Gastroesophageal sphincter (tissue), 4 donors: ENCODE data around the gene ARHGEF10L. TPM values are rescaled to one million over a fixed set of nuclear protein-coding genes. Genes with fewer than 3 reads are reported as not detected.

Experiments used
- ATAC-seq: fragments of 150-250 bp; one replicate; pipeline ENCODE4 v1.9.1; 2016; ENCODE audit warnings: mild to moderate bottlenecking, moderate library complexity
- H3K27ac ChIP-seq, 4 donors: fragments of 200-600 bp; sonication (generic) in 3 of 4; 1 replicate in 3 of 4; 2 replicates in 1 of 4; pipeline ENCODE4 v1.5.1; 2016 to 2019
- H3K27me3 ChIP-seq: fragments of 200-600 bp; sonication (generic); one replicate; pipeline ENCODE4 v1.5.1; 2019
- H3K36me3 ChIP-seq, 2 donors: fragments of 200-600 bp; sonication (generic); one replicate each; pipeline ENCODE4 v1.5.1; 2019; ENCODE audit warnings: control low read depth in 1 of 2
- H3K4me1 ChIP-seq, 3 donors: fragments of 200-600 bp; sonication (generic); 1 replicate in 2 of 3; 2 replicates in 1 of 3; pipeline ENCODE4 v1.5.1; 2016 to 2019; ENCODE audit warnings: control low read depth in 2 of 3
- H3K4me3 ChIP-seq, 2 donors: fragments of 200-600 bp; sonication (generic); one replicate each; pipeline ENCODE4 v1.5.1; 2019; ENCODE audit warnings: mild to moderate bottlenecking in 1 of 2, moderate library complexity in 1 of 2
- H3K9me3 ChIP-seq, 3 donors: fragments of 200-600 bp; sonication (generic); one replicate each; pipeline ENCODE4 v1.5.1; 2017 to 2019; ENCODE audit warnings: control low read depth in 2 of 3
- EP300 ChIP-seq: sonication (generic); formaldehyde crosslinking; IDR thresholded peaks from one replicate; pipeline ENCODE4 v1.6.1; 2017; ENCODE audit warnings: antibody characterized with exemption, mild to moderate bottlenecking
- POLR2A ChIP-seq, 2 donors: fragments of 450-650 bp; IDR thresholded peaks; one replicate each; pipeline ENCODE4 v1.6.1; 2017; ENCODE audit warnings: antibody characterized with exemption in 2 of 2, mild to moderate bottlenecking in 2 of 2, moderate library complexity in 1 of 2
- POLR2AphosphoS5 ChIP-seq: sonication (generic); formaldehyde crosslinking; IDR thresholded peaks from one replicate; pipeline ENCODE4 v1.6.1; 2017; ENCODE audit warnings: antibody characterized with exemption
- whole genome bisulfite sequencing, 2 donors: methylation state at CpG; one replicate each; pipeline ENCODE4 v1.1.5; 2018; ENCODE audit warnings: low coverage in 1 of 2; 5-methylcytosine and 5-hydroxymethylcytosine counted together
- total RNA-seq, 4 donors: library from RNA; depleted of rRNA; stranded (reverse); fragments of >200 nt; gene quantifications; one replicate each; pipeline ENCODE4 v1.1.0, GENCODE V29; 2016
- TF ChIP-seq, protein P1 (sequence below), 4 experiments: fragments of 200-600 bp in 2 of 4; fragments of 450-650 bp in 2 of 4; sonication (generic) in 1 of 4; IDR thresholded peaks; one replicate each; pipeline ENCODE4 v1.5.1; 2017 to 2019; ENCODE audit warnings: antibody characterized with exemption in 4 of 4, mild to moderate bottlenecking in 2 of 4, moderate library complexity in 2 of 4

ARHGEF10L gene
- total RNA-seq, 4 donors from 2014 or later, result 50.9 to 97.0 (median 80.3) TPM

GRCh38 chr1:17697458-17697857 lies 158.0 kb downstream of the ARHGEF10L start:
- H3K4me1 ChIP-seq, result peaks cover 0 to 13% (median 0%) of the 10 kb centered on the region in 3 donors
- TF ChIP-seq, protein P1, sequence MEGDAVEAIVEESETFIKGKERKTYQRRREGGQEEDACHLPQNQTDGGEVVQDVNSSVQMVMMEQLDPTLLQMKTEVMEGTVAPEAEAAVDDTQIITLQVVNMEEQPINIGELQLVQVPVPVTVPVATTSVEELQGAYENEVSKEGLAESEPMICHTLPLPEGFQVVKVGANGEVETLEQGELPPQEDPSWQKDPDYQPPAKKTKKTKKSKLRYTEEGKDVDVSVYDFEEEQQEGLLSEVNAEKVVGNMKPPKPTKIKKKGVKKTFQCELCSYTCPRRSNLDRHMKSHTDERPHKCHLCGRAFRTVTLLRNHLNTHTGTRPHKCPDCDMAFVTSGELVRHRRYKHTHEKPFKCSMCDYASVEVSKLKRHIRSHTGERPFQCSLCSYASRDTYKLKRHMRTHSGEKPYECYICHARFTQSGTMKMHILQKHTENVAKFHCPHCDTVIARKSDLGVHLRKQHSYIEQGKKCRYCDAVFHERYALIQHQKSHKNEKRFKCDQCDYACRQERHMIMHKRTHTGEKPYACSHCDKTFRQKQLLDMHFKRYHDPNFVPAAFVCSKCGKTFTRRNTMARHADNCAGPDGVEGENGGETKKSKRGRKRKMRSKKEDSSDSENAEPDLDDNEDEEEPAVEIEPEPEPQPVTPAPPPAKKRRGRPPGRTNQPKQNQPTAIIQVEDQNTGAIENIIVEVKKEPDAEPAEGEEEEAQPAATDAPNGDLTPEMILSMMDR (IDR thresholded peaks at IDR 0.05), result no peak
- TF ChIP-seq POLR2A (IDR thresholded peaks at IDR 0.05) (no peak), EP300 (no peak), POLR2AphosphoS5 (no peak)
- H3K36me3 ChIP-seq, result peaks cover 0 to 65% of the 10 kb centered on the region in 2 donors
- 48% methylated on average over 4 of the region's 5 CpGs; no CpG with 5 or more reads in 1 of the 2 donors for WGBS, 2 donors
- no peak overlapping the region for H3K27ac ChIP-seq
- H3K4me3 ChIP-seq, result no peak overlapping the region
- no peak for ATAC-seq
- no peaks in the 10 kb centered on the region for H3K9me3 ChIP-seq
- H3K27me3 ChIP-seq, result no peaks in the 10 kb centered on the region

- TF ChIP-seq, protein P1 (IDR thresholded peaks at IDR 0.05), result no peak
- TF ChIP-seq POLR2AphosphoS5, result no peak
- no peak for TF ChIP-seq EP300
- TF ChIP-seq POLR2A (IDR thresholded peaks at IDR 0.05), result no peak
- H3K36me3 ChIP-seq, result peaks cover 0 to 44% of the 10 kb centered on the region in 2 donors
- no CpG with 5 or more reads among the region's 19 CpGs for WGBS, 2 donors
- no peak overlapping the region for H3K4me3 ChIP-seq
- H3K27ac ChIP-seq, result no peak overlapping the region
- no peak for ATAC-seq
- H3K4me1 ChIP-seq, result peaks cover 0 to 13% (median 0%) of the 10 kb centered on the region in 3 donors
- no peaks in the 10 kb centered on the region for H3K27me3 ChIP-seq
- no peaks in the 10 kb centered on the region for H3K9me3 ChIP-seq
These were observed 160.1 kb downstream of the ARHGEF10L start for GRCh38 chr1:17699581-17699980.

- Histone ChIP-seq H3K36me3 (peaks cover 0 to 28% of the 10 kb centered on the region in 2 donors), H3K4me1 (peaks cover 0 to 5% (median 0%) of the 10 kb centered on the region in 3 donors), H3K9me3 (no peaks in the 10 kb centered on the region), H3K4me3 (no peak overlapping the region), H3K27ac (no peak overlapping the region), H3K27me3 (no peaks in the 10 kb centered on the region)
- ATAC-seq, result no peak
- TF ChIP-seq POLR2A (IDR thresholded peaks at IDR 0.05) (no peak), EP300 (no peak), POLR2AphosphoS5 (no peak)
- TF ChIP-seq, protein P1 (IDR thresholded peaks at IDR 0.05), result no peak
- 72 to 78% methylated on average over 8 to 14 of the region's 21 CpGs for WGBS, 2 donors
These were observed 161.7 kb downstream of the ARHGEF10L start for GRCh38 chr1:17700945-17701810.

- 69 to 83% methylated on average over 1 to 5 of the region's 7 CpGs for WGBS, 2 donors
- Histone ChIP-seq H3K27me3 (no peaks in the 10 kb centered on the region), H3K9me3 (no peaks in the 10 kb centered on the region), H3K4me3 (no peak overlapping the region), H3K4me1 (no peaks in the 10 kb centered on the region), H3K36me3 (no peaks in the 10 kb centered on the region), H3K27ac (no peak overlapping the region)
- no peak for TF ChIP-seq POLR2AphosphoS5
- TF ChIP-seq EP300, result no peak
- no peak for TF ChIP-seq POLR2A (IDR thresholded peaks at IDR 0.05)
- TF ChIP-seq, protein P1 (IDR thresholded peaks at IDR 0.05), result no peak
- ATAC-seq, result no peak
These were observed 164.7 kb downstream of the ARHGEF10L start for GRCh38 chr1:17704176-17704575.

DNA sequence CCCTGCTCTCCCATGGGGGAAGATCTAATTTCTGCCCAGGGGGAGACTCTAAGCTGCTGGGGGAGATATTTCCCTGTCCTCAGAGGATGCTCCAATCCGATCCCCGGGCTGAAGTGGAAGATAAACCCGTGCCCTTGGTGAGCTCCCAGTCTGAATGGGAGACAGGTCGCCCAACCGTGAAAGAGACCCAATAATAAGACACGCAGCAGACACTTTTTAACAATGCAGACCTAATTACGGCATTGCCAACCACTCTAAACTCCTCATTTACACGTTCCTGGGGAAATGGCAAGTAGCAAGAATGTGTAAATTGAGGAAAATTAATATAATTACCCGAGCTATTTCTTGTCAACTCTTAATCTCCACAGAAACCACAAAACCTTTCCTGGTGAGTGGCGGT lies 166.9 kb downstream of the ARHGEF10L start:
- TF ChIP-seq EP300, result no peak
- TF ChIP-seq, protein P1 (IDR thresholded peaks at IDR 0.05), result no peak
- TF ChIP-seq POLR2A (IDR thresholded peaks at IDR 0.05), result no peak
- no peak for TF ChIP-seq POLR2AphosphoS5
- Histone ChIP-seq H3K27ac (no peak overlapping the region), H3K36me3 (no peaks in the 10 kb centered on the region), H3K9me3 (peaks cover 0 to 15% (median 0%) of the 10 kb centered on the region in 3 donors), H3K4me3 (no peak overlapping the region), H3K27me3 (no peaks in the 10 kb centered on the region), H3K4me1 (no peaks in the 10 kb centered on the region)
- ATAC-seq, result no peak
- WGBS, 2 donors, result 31 to 75% methylated on average over 2 to 10 of the region's 10 CpGs
